ENCODE measurements around the gene B4GALT3.

DNA sequence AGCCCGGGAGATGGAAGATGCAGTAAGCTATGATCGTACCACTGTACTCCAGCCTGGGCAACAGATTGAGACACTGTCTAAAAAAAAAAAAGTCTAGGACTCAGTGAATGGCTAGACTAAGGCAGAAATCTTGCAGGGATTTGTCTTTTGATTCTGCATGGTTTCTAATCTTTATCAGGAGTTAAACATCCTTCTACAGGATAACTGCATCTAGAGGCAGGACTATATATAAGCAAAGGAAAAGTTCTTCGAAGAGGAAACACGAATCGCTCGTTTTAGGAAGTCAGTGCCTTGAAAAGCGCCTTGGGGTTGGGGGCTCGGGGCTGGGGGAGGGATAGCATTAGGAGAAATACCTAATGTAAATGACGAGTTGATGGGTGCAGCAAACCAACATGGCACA is 24.1 kb downstream of the B4GALT3 start:
- TF ChIP-seq, protein P1, sequence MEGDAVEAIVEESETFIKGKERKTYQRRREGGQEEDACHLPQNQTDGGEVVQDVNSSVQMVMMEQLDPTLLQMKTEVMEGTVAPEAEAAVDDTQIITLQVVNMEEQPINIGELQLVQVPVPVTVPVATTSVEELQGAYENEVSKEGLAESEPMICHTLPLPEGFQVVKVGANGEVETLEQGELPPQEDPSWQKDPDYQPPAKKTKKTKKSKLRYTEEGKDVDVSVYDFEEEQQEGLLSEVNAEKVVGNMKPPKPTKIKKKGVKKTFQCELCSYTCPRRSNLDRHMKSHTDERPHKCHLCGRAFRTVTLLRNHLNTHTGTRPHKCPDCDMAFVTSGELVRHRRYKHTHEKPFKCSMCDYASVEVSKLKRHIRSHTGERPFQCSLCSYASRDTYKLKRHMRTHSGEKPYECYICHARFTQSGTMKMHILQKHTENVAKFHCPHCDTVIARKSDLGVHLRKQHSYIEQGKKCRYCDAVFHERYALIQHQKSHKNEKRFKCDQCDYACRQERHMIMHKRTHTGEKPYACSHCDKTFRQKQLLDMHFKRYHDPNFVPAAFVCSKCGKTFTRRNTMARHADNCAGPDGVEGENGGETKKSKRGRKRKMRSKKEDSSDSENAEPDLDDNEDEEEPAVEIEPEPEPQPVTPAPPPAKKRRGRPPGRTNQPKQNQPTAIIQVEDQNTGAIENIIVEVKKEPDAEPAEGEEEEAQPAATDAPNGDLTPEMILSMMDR (IDR thresholded peaks at IDR 0.05), result no peak
- no peak for TF ChIP-seq POLR2A (IDR thresholded peaks at IDR 0.05)
